SK-N-SH treated with all-trans-retinoic acid at 6 μM for 48 hours (cell line): ENCODE results near the gene HSD11B1.

Experiments
- ATAC-seq: fragments of 200-7000 bp; cut with Tn5 transposase; 3 replicates; pipeline ENCODE4 v1.9.1; 2020; ENCODE audit warnings: mild to moderate bottlenecking, moderate library complexity
- ARNTL ChIP-seq: fragments of 450-650 bp; formaldehyde crosslinking; IDR thresholded peaks from 2 replicates; pipeline ENCODE4 v1.5.0; 2020; ENCODE audit warnings: low read depth, mild to moderate bottlenecking, moderate library complexity, borderline replicate concordance
- BACH2 ChIP-seq: fragments of 250-450 bp; sonication (Bioruptor Pico); IDR thresholded peaks from 2 replicates; pipeline ENCODE4 v1.9.0; 2021; ENCODE audit warnings: mild to moderate bottlenecking, borderline replicate concordance
- CREB5 ChIP-seq: fragments of 250-450 bp; sonication (Bioruptor Pico); IDR thresholded peaks from 2 replicates; pipeline ENCODE4 v1.5.1; 2020; ENCODE audit warnings: low read depth, mild to moderate bottlenecking, moderate library complexity
- CSDC2 ChIP-seq: fragments of 250-450 bp; sonication (Bioruptor Pico); IDR thresholded peaks from 2 replicates; pipeline ENCODE4 v1.5.0; 2020; ENCODE audit warnings: mild to moderate bottlenecking, moderate library complexity
- CSRNP3 ChIP-seq: fragments of 250-450 bp; sonication (Bioruptor Pico); IDR thresholded peaks from 2 replicates; pipeline ENCODE4 v1.5.1; 2021; ENCODE audit warnings: mild to moderate bottlenecking, moderate library complexity
- ESRRG ChIP-seq: fragments of 250-450 bp; sonication (Bioruptor Pico); IDR thresholded peaks from 2 replicates; pipeline ENCODE4 v1.6.1; 2021; ENCODE audit warnings: mild to moderate bottlenecking
- GLIS3 ChIP-seq: fragments of 250-450 bp; sonication (Bioruptor Pico); IDR thresholded peaks from 2 replicates; pipeline ENCODE4 v1.5.0; 2020; ENCODE audit warnings: mild to moderate bottlenecking, moderate library complexity
- ISL1 ChIP-seq: fragments of 250-450 bp; sonication (Bioruptor Pico); IDR thresholded peaks from 2 replicates; pipeline ENCODE4 v2.1.2; 2022; ENCODE audit warnings: mild to moderate bottlenecking, moderate library complexity
- OSR1 ChIP-seq: fragments of 250-450 bp; sonication (Bioruptor Pico); IDR thresholded peaks from 2 replicates; pipeline ENCODE4 v1.8.0; 2022; ENCODE audit warnings: moderate library complexity, mild to moderate bottlenecking, inconsistent platforms
- POU6F1 ChIP-seq: fragments of 250-450 bp; sonication (Bioruptor Pico); IDR thresholded peaks from 2 replicates; pipeline ENCODE4 v1.8.0; 2021; ENCODE audit warnings: low read depth, mild to moderate bottlenecking, moderate library complexity, borderline replicate concordance
- PPARA ChIP-seq: fragments of 250-450 bp; sonication (Bioruptor Pico); IDR thresholded peaks from 2 replicates; pipeline ENCODE4 v1.5.0; 2020; ENCODE audit warnings: mild to moderate bottlenecking, borderline replicate concordance
- SNAI2 ChIP-seq: fragments of 250-450 bp; sonication (Bioruptor Pico); IDR thresholded peaks from 2 replicates; pipeline ENCODE4 v1.5.0; 2020; ENCODE audit warnings: mild to moderate bottlenecking, moderate library complexity
- TCF4 ChIP-seq: fragments of 250-450 bp; sonication (Bioruptor Pico); IDR thresholded peaks from 2 replicates; pipeline ENCODE4 v1.8.0; 2021; ENCODE audit warnings: mild to moderate bottlenecking, moderate library complexity, borderline replicate concordance
- TOX ChIP-seq: fragments of 250-450 bp; sonication (Bioruptor Pico); IDR thresholded peaks from 2 replicates; pipeline ENCODE4 v1.8.0; 2021; ENCODE audit warnings: mild to moderate bottlenecking, moderate library complexity, borderline replicate concordance
- ZC3H10 ChIP-seq: fragments of 250-450 bp; sonication (Bioruptor Pico); IDR thresholded peaks from 2 replicates; pipeline ENCODE4 v1.5.1; 2021; ENCODE audit warnings: mild to moderate bottlenecking, moderate library complexity
- ZFP30 ChIP-seq: fragments of 450-650 bp; formaldehyde crosslinking; IDR thresholded peaks from 2 replicates; pipeline ENCODE4 v1.5.0; 2022; ENCODE audit warnings: mild to moderate bottlenecking, moderate library complexity
- ZNF565 ChIP-seq: fragments of 450-650 bp; formaldehyde crosslinking; conservative IDR thresholded peaks from 2 replicates; pipeline ENCODE4 v1.5.0; 2020; ENCODE audit warnings: low read depth, mild to moderate bottlenecking, moderate library complexity
- ZNF70 ChIP-seq: fragments of 450-650 bp; formaldehyde crosslinking; IDR thresholded peaks from 2 replicates; pipeline ENCODE4 v1.5.0; 2020; ENCODE audit warnings: mild to moderate bottlenecking, moderate library complexity
- ZNF8 ChIP-seq: fragments of 450-650 bp; formaldehyde crosslinking; IDR thresholded peaks from 2 replicates; pipeline ENCODE4 v1.5.0; 2020; ENCODE audit warnings: mild to moderate bottlenecking, moderate library complexity
- TF ChIP-seq, protein P1 (sequence below): fragments of 250-450 bp; sonication (Bioruptor Pico); IDR thresholded peaks from 2 replicates; pipeline ENCODE4 v1.8.0; 2020; ENCODE audit warnings: mild to moderate bottlenecking, moderate library complexity, borderline replicate concordance
- TF ChIP-seq, protein P2 (sequence below): fragments of 250-450 bp; sonication (Bioruptor Pico); IDR thresholded peaks from 2 replicates; pipeline ENCODE4 v1.5.0; 2020; ENCODE audit warnings: mild to moderate bottlenecking, moderate library complexity

Gene HSD11B1

GRCh38 chr1:209675565-209676154 is 29.0 kb upstream of the HSD11B1 start:
- peak; percentile 80 for ATAC-seq
- TF ChIP-seq ZNF565 (CRISPR knock-in tag) (no peak), ZNF70 (no peak), ZFP30 (CRISPR knock-in tag) (no peak), PPARA (no peak), CREB5 (CRISPR knock-in tag) (no peak), CSRNP3 (CRISPR knock-in tag) (no peak), ISL1 (CRISPR knock-in tag) (no peak), TOX (CRISPR knock-in tag) (no peak), GLIS3 (CRISPR knock-in tag) (no peak)

DNA sequence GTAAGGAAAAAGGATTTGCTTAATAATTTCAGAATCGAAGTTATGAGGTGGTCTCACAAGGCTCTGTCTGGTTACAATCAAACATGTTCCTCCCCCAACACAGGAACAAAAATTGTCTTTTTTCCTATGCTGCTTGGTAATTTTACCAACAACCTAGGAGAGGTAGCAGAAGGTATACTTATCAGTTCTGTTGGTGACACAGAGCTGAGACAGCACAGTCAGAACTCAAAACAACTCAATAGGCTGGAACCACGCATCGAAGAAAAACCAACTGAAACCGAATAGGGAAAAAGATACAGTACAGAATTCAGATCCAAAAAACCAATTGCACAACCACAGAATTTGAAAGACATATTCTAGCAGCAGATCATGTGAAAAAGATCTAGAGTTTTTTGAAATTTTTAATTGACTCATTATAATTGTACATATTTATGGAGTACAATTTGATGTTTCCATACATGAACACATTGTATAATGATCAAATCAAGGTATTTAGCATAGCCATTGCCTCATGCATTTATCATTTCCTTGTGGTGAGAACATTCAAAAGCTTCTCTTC is 25.6 kb upstream of the HSD11B1 start:
- TF ChIP-seq, protein P1, sequence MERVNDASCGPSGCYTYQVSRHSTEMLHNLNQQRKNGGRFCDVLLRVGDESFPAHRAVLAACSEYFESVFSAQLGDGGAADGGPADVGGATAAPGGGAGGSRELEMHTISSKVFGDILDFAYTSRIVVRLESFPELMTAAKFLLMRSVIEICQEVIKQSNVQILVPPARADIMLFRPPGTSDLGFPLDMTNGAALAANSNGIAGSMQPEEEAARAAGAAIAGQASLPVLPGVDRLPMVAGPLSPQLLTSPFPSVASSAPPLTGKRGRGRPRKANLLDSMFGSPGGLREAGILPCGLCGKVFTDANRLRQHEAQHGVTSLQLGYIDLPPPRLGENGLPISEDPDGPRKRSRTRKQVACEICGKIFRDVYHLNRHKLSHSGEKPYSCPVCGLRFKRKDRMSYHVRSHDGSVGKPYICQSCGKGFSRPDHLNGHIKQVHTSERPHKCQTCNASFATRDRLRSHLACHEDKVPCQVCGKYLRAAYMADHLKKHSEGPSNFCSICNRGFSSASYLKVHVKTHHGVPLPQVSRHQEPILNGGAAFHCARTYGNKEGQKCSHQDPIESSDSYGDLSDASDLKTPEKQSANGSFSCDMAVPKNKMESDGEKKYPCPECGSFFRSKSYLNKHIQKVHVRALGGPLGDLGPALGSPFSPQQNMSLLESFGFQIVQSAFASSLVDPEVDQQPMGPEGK (CRISPR knock-in tag) = no peak
- no peak for TF ChIP-seq POU6F1 (CRISPR knock-in tag)
- no peak for TF ChIP-seq ISL1 (CRISPR knock-in tag)
- TF ChIP-seq ZNF8 (CRISPR knock-in tag) = no peak
- TF ChIP-seq CSRNP3 (CRISPR knock-in tag) = no peak
- no peak for TF ChIP-seq TCF4 (CRISPR knock-in tag)
- TF ChIP-seq BACH2 = no peak
- no peak for TF ChIP-seq CSDC2 (CRISPR knock-in tag)
- no peak for TF ChIP-seq SNAI2 (CRISPR knock-in tag)
- no peak for TF ChIP-seq ZFP30 (CRISPR knock-in tag)
- TF ChIP-seq TOX (CRISPR knock-in tag) = no peak
- TF ChIP-seq, protein P2, sequence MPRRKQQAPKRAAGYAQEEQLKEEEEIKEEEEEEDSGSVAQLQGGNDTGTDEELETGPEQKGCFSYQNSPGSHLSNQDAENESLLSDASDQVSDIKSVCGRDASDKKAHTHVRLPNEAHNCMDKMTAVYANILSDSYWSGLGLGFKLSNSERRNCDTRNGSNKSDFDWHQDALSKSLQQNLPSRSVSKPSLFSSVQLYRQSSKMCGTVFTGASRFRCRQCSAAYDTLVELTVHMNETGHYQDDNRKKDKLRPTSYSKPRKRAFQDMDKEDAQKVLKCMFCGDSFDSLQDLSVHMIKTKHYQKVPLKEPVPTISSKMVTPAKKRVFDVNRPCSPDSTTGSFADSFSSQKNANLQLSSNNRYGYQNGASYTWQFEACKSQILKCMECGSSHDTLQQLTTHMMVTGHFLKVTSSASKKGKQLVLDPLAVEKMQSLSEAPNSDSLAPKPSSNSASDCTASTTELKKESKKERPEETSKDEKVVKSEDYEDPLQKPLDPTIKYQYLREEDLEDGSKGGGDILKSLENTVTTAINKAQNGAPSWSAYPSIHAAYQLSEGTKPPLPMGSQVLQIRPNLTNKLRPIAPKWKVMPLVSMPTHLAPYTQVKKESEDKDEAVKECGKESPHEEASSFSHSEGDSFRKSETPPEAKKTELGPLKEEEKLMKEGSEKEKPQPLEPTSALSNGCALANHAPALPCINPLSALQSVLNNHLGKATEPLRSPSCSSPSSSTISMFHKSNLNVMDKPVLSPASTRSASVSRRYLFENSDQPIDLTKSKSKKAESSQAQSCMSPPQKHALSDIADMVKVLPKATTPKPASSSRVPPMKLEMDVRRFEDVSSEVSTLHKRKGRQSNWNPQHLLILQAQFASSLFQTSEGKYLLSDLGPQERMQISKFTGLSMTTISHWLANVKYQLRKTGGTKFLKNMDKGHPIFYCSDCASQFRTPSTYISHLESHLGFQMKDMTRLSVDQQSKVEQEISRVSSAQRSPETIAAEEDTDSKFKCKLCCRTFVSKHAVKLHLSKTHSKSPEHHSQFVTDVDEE (CRISPR knock-in tag) = no peak
- TF ChIP-seq ARNTL = no peak
- no peak for TF ChIP-seq OSR1
- TF ChIP-seq ESRRG (CRISPR knock-in tag) = no peak
- no peak for TF ChIP-seq ZC3H10 (CRISPR knock-in tag)
- TF ChIP-seq, all 23 proteins: peak for 0
- ATAC-seq = no peak
